Panc1 (cell line): ENCODE data around the gene PRDX5. TPM values are rescaled to one million over a fixed set of nuclear protein-coding genes. Genes with fewer than 3 reads are reported as not detected.

Experiments
- ATAC-seq: fragments of 200-7000 bp; cut with Tn5 transposase; 2 replicates; pipeline ENCODE4 v1.9.1; 2020; ENCODE audit warnings: mild to moderate bottlenecking, moderate library complexity
- Bru-seq: library from RNA; stranded (reverse); fragments of 400-500 nt; gene quantifications from one replicate; lab custom pipeline; 2021; lab: Mats Ljungman, UMichigan
- BruChase-seq, 2 experiments: library from RNA; stranded (reverse); fragments of 400-500 nt; gene quantifications; one replicate each; lab custom pipeline; 2021; lab: Mats Ljungman, UMichigan
- BruUV-seq: library from RNA; stranded (reverse); fragments of 400-500 nt; replicated peaks from 2 replicates; lab custom pipeline; 2021; lab: Mats Ljungman, UMichigan
- CTCF ChIA-PET: fragments of 300-600 bp; sonication (Branson Sonifier 250); formaldehyde crosslinking; loops from one replicate; lab custom pipeline; 2022; ENCODE audit warnings: antibody characterized with exemption; lab: Charles Lee
- POLR2A ChIA-PET: fragments of 300-600 bp; sonication (Branson Sonifier 250); formaldehyde crosslinking; loops from one replicate; lab custom pipeline; 2022; ENCODE audit warnings: antibody characterized with exemption; lab: Charles Lee
- DNase-seq: peaks from one replicate; pipeline ENCODE4 v3.0.0-alpha.2; 2010; ENCODE audit warnings: low read depth, low spot score
- H3K27ac ChIP-seq: 2 replicates; pipeline ENCODE4 v1.5.1; 2011; ENCODE audit warnings: mild to moderate bottlenecking, low read length, inconsistent platforms
- H3K27me3 ChIP-seq: fragments of 200-500 bp; sonication (Bioruptor generic); 2 replicates; pipeline ENCODE4 v1.6.0; 2014; ENCODE audit warnings: low read length, inconsistent platforms; ENCODE audit not compliant: control insufficient read depth, insufficient read depth
- H3K36me3 ChIP-seq: fragments of 200-500 bp; sonication (Bioruptor generic); 2 replicates; pipeline ENCODE4 v1.5.1; 2014; ENCODE audit warnings: inconsistent platforms, mild to moderate bottlenecking, low read length, moderate library complexity; ENCODE audit not compliant: control insufficient read depth, insufficient read depth
- H3K4me1 ChIP-seq: 2 replicates; pipeline ENCODE4 v1.5.1; 2011; ENCODE audit warnings: inconsistent platforms, mild to moderate bottlenecking, low read length, moderate library complexity; ENCODE audit not compliant: control insufficient read depth, insufficient read depth
- H3K4me3 ChIP-seq, 2 experiments: 2 replicates each; pipeline ENCODE4 v1.5.1; 2011 to 2012; ENCODE audit warnings: low read depth in 2 of 2, low read length in 2 of 2, mild to moderate bottlenecking in 2 of 2, inconsistent platforms in 1 of 2, moderate library complexity in 1 of 2
- H3K9me3 ChIP-seq: fragments of 200-500 bp; sonication (Bioruptor generic); 2 replicates; pipeline ENCODE4 v1.5.1; 2014; ENCODE audit warnings: low read depth, mild to moderate bottlenecking, inconsistent platforms, low read length, moderate library complexity; ENCODE audit not compliant: control insufficient read depth, insufficient read depth
- POLR2AphosphoS5 ChIP-seq: IDR thresholded peaks from 2 replicates; pipeline ENCODE4 v1.6.1; 2012; ENCODE audit warnings: mild to moderate bottlenecking, low read depth, low read length, moderate library complexity
- SIN3A ChIP-seq: IDR thresholded peaks from 2 replicates; pipeline ENCODE4 v1.6.1; 2012; ENCODE audit warnings: low read depth, mild to moderate bottlenecking, low read length, moderate library complexity, borderline replicate concordance; ENCODE audit not compliant: insufficient read depth
- TCF7L2 ChIP-seq: IDR thresholded peaks from 2 replicates; pipeline ENCODE4 v1.6.1; 2011; ENCODE audit warnings: mild to moderate bottlenecking, low read depth, low read length, inconsistent platforms
- in situ Hi-C: cut with HindIII; loops from 2 replicates; pipeline ENCODE4 v1.10.0; 2016; ENCODE audit warnings: low sequenced_read_pairs, low pct_unique_long_range_greater_than_20kb
- intact Hi-C: fragments of 100-400 bp; cut with micrococcal nuclease; formaldehyde crosslinking; loops from one replicate; pipeline ENCODE4 v1.10.0; 2022; ENCODE audit not compliant: unreplicated experiment
- long read RNA-seq: library from polyadenylated mRNA; unstranded; transcript quantifications from one replicate; pipeline ENCODE4 v2.0.0, GENCODE V29; 2021; ENCODE audit not compliant: unreplicated experiment
- polyA plus RNA-seq: library from polyadenylated mRNA; unstranded; fragments of >200 nt; gene quantifications from one replicate; pipeline ENCODE4 v1.2.1, GENCODE V29; 2012; ENCODE audit warnings: missing spikeins; ENCODE audit not compliant: insufficient read length
- total RNA-seq: library from RNA; stranded (reverse); gene quantifications from one replicate; pipeline ENCODE4 v1.2.1, GENCODE V29; 2021; ENCODE audit not compliant: unreplicated experiment
- TF ChIP-seq, protein P1 (sequence below), 2 experiments: IDR thresholded peaks; 2 replicates each; pipeline ENCODE4 v1.6.1; 2011 to 2012; ENCODE audit warnings: low read depth in 2 of 2, control low read depth in 1 of 2, low read length in 1 of 2, mild to moderate bottlenecking in 1 of 2, moderate library complexity in 1 of 2; ENCODE audit not compliant: insufficient read depth in 1 of 2
- TF ChIP-seq, protein P2 (sequence below): fragments of 450-650 bp; IDR thresholded peaks from 2 replicates; pipeline ENCODE4 v1.5.1; 2017; ENCODE audit warnings: mild to moderate bottlenecking

PRDX5 gene
- 492 TPM for total RNA-seq
- 1,326 TPM for polyA plus RNA-seq
- percentile 95 among the genes with signal in this experiment for Bru-seq, nascent RNA
- BruChase-seq, experiment 1, labeled RNA remaining after a 2-hour chase = percentile 97 among the genes with signal in this experiment
- BruChase-seq, experiment 2, labeled RNA remaining after a 6-hour chase = percentile 97 among the genes with signal in this experiment
- long read RNA-seq, transcript PRDX5-203 (5 exons, 596 nt) = minor isoform, 16 of 493 reads
- long read RNA-seq, transcript PRDX5-201 (6 exons, 893 nt) = major isoform, 382 of 493 reads
- long read RNA-seq, transcript PRDX5-202 (4 exons, 463 nt) = minor isoform, 31 of 493 reads
- long read RNA-seq, partial matches to known transcripts = 11 of 493 reads
- long read RNA-seq, other reads (novel, unspliced or antisense) = 53 of 493 reads

DNA sequence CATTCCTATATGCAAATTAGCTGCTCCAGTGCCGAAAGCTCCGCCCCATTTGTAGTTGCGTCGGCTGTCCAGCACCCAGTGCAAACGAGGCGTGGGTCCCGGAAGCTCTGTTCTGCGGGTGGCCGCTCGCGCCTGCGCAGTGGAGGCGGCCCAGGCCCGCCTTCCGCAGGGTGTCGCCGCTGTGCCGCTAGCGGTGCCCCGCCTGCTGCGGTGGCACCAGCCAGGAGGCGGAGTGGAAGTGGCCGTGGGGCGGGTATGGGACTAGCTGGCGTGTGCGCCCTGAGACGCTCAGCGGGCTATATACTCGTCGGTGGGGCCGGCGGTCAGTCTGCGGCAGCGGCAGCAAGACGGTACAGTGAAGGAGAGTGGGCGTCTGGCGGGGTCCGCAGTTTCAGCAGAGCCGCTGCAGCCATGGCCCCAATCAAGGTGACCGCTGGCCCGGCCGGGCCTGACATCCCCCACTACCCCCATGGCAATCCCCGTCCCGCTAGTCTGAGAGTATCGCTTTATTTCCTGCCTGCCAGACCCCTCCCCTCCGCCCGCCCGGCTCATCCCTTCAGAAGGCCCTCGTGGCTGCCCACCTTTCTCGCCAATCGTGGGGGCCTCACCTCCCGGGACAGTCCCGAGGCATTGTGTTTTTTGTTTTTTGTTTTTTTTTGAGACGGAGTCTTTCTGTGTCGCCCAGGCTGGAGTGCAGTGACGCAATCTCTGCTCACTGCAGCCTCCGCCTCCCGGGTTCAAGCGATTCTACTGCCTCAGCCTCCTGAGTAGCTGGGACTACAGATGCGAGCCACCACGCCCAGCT is at the start of gene PRDX5:
Gene PRDX5 (plus strand): TSS at position 161 of the 805 bp plus-strand sequence. CDS start 95 bp downstream, at position 256.
- Histone ChIP-seq H3K27ac (peak within 1 kb of the TSS; percentile 100), H3K4me3 (peak within 1 kb of the TSS; percentile 74 to 77), H3K9me3 (no peaks in the 10 kb centered on the region), H3K4me1 (peaks cover 48% of the 10 kb centered on the region), H3K27me3 (no peaks in the 10 kb centered on the region), H3K36me3 (peaks cover 2% of the 10 kb centered on the region; the same call in 1 of the 2 replicates)
- TF ChIP-seq, protein P1, sequence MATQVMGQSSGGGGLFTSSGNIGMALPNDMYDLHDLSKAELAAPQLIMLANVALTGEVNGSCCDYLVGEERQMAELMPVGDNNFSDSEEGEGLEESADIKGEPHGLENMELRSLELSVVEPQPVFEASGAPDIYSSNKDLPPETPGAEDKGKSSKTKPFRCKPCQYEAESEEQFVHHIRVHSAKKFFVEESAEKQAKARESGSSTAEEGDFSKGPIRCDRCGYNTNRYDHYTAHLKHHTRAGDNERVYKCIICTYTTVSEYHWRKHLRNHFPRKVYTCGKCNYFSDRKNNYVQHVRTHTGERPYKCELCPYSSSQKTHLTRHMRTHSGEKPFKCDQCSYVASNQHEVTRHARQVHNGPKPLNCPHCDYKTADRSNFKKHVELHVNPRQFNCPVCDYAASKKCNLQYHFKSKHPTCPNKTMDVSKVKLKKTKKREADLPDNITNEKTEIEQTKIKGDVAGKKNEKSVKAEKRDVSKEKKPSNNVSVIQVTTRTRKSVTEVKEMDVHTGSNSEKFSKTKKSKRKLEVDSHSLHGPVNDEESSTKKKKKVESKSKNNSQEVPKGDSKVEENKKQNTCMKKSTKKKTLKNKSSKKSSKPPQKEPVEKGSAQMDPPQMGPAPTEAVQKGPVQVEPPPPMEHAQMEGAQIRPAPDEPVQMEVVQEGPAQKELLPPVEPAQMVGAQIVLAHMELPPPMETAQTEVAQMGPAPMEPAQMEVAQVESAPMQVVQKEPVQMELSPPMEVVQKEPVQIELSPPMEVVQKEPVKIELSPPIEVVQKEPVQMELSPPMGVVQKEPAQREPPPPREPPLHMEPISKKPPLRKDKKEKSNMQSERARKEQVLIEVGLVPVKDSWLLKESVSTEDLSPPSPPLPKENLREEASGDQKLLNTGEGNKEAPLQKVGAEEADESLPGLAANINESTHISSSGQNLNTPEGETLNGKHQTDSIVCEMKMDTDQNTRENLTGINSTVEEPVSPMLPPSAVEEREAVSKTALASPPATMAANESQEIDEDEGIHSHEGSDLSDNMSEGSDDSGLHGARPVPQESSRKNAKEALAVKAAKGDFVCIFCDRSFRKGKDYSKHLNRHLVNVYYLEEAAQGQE (IDR thresholded peaks at IDR 0.05; ENCODE audit: insufficient read depth in 1 of 2, low read depth in 2 of 2, low read length in 1 of 2) = peak in 1 of 2 experiments; percentile 75; a peak in 2 of 4 replicates
- TF ChIP-seq SIN3A (peak; percentile 80; the same call in 1 of the 2 replicates), POLR2AphosphoS5 (peak; percentile 72; the same call in 1 of the 2 replicates), TCF7L2 (no peak)
- TF ChIP-seq, protein P2, sequence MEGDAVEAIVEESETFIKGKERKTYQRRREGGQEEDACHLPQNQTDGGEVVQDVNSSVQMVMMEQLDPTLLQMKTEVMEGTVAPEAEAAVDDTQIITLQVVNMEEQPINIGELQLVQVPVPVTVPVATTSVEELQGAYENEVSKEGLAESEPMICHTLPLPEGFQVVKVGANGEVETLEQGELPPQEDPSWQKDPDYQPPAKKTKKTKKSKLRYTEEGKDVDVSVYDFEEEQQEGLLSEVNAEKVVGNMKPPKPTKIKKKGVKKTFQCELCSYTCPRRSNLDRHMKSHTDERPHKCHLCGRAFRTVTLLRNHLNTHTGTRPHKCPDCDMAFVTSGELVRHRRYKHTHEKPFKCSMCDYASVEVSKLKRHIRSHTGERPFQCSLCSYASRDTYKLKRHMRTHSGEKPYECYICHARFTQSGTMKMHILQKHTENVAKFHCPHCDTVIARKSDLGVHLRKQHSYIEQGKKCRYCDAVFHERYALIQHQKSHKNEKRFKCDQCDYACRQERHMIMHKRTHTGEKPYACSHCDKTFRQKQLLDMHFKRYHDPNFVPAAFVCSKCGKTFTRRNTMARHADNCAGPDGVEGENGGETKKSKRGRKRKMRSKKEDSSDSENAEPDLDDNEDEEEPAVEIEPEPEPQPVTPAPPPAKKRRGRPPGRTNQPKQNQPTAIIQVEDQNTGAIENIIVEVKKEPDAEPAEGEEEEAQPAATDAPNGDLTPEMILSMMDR = no peak; the same call in 1 of the 2 replicates
- DNase-seq (no peak), ATAC-seq (peak; percentile 87)
- CTCF ChIA-PET = interaction anchor here (0.6 to 2.3 kb wide), 16 partner anchors 12 to 224 kb away, joined by 3 to 21 read pairs (median 4); partner anchors contain the start of genes CATSPERZ and GPR137
- BruUV-seq = no TSS peak
- intact Hi-C loops (loop anchor here (1.0 kb wide), 1 partner anchor 37 kb away; no protein-coding TSS in a partner anchor), in situ Hi-C loops (no loop called here)
- POLR2A ChIA-PET = interaction anchor here (0.5 to 2.0 kb wide), 15 partner anchors 11 to 84 kb away, joined by 3 to 12 read pairs (median 5); partner anchors contain the start of genes BAD and ESRRA

DNA sequence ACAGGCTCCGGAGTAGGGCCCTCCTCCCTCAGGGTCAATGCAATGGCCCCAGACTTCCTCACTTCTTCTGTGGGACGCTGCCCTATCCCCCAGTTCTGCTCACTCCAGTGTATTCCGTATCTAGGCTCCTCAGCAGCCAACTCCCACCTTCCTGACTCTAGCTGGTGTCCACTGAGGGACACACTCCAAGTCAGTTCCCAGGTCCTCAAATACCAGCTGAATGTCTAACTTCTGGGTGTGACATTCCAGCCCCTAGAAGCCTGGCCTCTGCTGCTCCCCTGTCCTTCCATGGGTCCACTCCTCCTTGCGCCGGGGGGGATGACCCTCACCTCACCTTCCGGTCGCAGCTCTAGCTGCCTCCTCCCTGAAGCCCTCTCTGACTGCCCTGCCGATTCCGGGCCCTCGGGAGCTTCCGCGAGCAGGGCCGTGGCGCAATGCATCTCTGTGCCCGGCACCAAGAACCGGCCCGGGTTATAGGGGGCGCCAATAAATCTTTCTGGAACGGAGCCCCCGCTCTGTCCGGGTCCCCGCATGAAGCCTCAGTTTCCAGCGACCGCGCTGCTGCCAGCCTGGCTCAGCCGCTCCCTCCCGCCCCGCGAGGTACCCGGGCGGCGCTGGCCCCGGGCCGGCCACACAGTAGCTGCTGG is 48.9 kb upstream of the PRDX5 start:
- intact Hi-C loops = no loop called here
- POLR2A ChIA-PET = interaction anchor here (0.5 to 0.7 kb wide), 2 partner anchors 64 to 567 kb away, joined by 3 to 6 read pairs; no protein-coding TSS in a partner anchor
- peak; percentile 20 for ATAC-seq
- BruUV-seq = no TSS peak
- Histone ChIP-seq H3K4me1 (peaks cover 13% of the 10 kb centered on the region), H3K27ac (peak overlapping the region; percentile 98), H3K4me3 (peak overlapping the region; percentile 67 to 69), H3K27me3 (no peaks in the 10 kb centered on the region), H3K9me3 (no peaks in the 10 kb centered on the region), H3K36me3 (no peaks in the 10 kb centered on the region; the same call in 1 of the 2 replicates)
- in situ Hi-C loops = no loop called here
- DNase-seq = no peak
- no peak for TF ChIP-seq TCF7L2
- TF ChIP-seq, protein P1 (IDR thresholded peaks at IDR 0.05; ENCODE audit: insufficient read depth in 1 of 2, low read depth in 2 of 2, low read length in 1 of 2) = no peak
- TF ChIP-seq, protein P2 = no peak
- TF ChIP-seq SIN3A = no peak
- no peak for TF ChIP-seq POLR2AphosphoS5
- CTCF ChIA-PET = interaction anchor here (0.9 to 1.0 kb wide), 2 partner anchors 18 to 32 kb away, joined by 3 to 4 read pairs; partner anchors contain the start of gene PLCB3
